HCT116 (cell line): ENCODE measurements around the gene ST7L. TPM values are rescaled to one million over a fixed set of nuclear protein-coding genes. Genes with fewer than 3 reads are reported as not detected.

ENCODE experiments used
- ATAC-seq: fragments of 200-7000 bp; cut with Tn5 transposase; 2 replicates; pipeline ENCODE4 v1.9.1; 2020; ENCODE audit warnings: mild to moderate bottlenecking, moderate library complexity
- BruUV-seq: library from RNA; stranded (reverse); fragments of 400-500 nt; replicated peaks from 2 replicates; lab custom pipeline; 2021; lab: Mats Ljungman, UMichigan
- CTCF ChIA-PET: fragments of 300-600 bp; sonication (Branson Sonifier 250); formaldehyde crosslinking; loops from one replicate; lab custom pipeline; 2021; ENCODE audit warnings: antibody characterized with exemption; lab: Charles Lee
- POLR2A ChIA-PET: fragments of 300-600, 350-600 bp; sonication (Branson Sonifier 250); formaldehyde crosslinking; loops from one replicate; lab custom pipeline; 2021; ENCODE audit warnings: antibody characterized with exemption; lab: Charles Lee
- RAD21 ChIA-PET, 2 experiments: fragments of 300-600 bp; sonication (Branson Sonifier 250); formaldehyde crosslinking; loops; one replicate each; lab custom pipeline; 2023; ENCODE audit warnings: low total read pairs in 2 of 2; ENCODE audit not compliant: uncharacterized antibody in 2 of 2, unreplicated experiment in 2 of 2, low non-redundant PET in 1 of 2; lab: Charles Lee
- DNase-seq: peaks from one replicate; pipeline ENCODE4 v3.0.0-alpha.2; 2010; ENCODE audit warnings: low read depth, low spot score
- H2AFZ ChIP-seq: fragments of 200-600 bp; shearing (Covaris generic), sonication (generic); 2 replicates; pipeline ENCODE4 v1.6.1; 2017; ENCODE audit warnings: low read depth, mixed run types, mixed read lengths, antibody characterized with exemption, low read length; ENCODE audit not compliant: poor library complexity, severe bottlenecking
- H3K27ac ChIP-seq: 2 replicates; pipeline ENCODE4 v1.5.1; 2012; ENCODE audit warnings: low read depth, low read length
- H3K27me3 ChIP-seq: fragments of 200-600 bp; sonication (generic); 2 replicates; pipeline ENCODE4 v1.6.1; 2016; ENCODE audit warnings: mixed run types, low read length, mixed read lengths; ENCODE audit not compliant: insufficient read depth
- H3K36me3 ChIP-seq, 2 experiments: fragments of 200-500 bp in 1 of 2; fragments of 200-600 bp in 1 of 2; sonication (Bioruptor generic) in 1 of 2; sonication (generic) in 1 of 2; 2 replicates each; pipeline versions ENCODE4 v1.5.1 to v1.6.1; 2014 to 2016; ENCODE audit warnings: low read length in 2 of 2, inconsistent platforms in 1 of 2, mixed read lengths in 1 of 2, mixed run types in 1 of 2; ENCODE audit not compliant: insufficient read depth in 2 of 2, control insufficient read depth in 1 of 2
- H3K4me1 ChIP-seq, 2 experiments: fragments of 200-600 bp in 1 of 2; sonication (generic) in 1 of 2; 2 replicates each; pipeline versions ENCODE4 v1.5.1 to v1.6.1; 2012 to 2017; ENCODE audit warnings: low read length in 2 of 2, inconsistent platforms in 1 of 2, mild to moderate bottlenecking in 1 of 2, mixed read lengths in 1 of 2, mixed run types in 1 of 2, moderate library complexity in 1 of 2; ENCODE audit not compliant: insufficient read depth in 2 of 2, control insufficient read depth in 1 of 2
- H3K4me2 ChIP-seq: fragments of 200-600 bp; sonication (generic); 2 replicates; pipeline ENCODE4 v1.6.1; 2017; ENCODE audit warnings: mixed run types, low read length, mixed read lengths
- H3K4me3 ChIP-seq, 2 experiments: fragments of 200-600 bp in 1 of 2; sonication (generic) in 1 of 2; replicated peaks in 1 of 2; 2 replicates each; pipeline ENCODE4 v1.5.1; 2011 to 2016; ENCODE audit warnings: low read length in 2 of 2, control low read depth in 1 of 2, low read depth in 1 of 2, mild to moderate bottlenecking in 1 of 2, mixed read lengths in 1 of 2, mixed run types in 1 of 2
- H3K79me2 ChIP-seq: fragments of 200-600 bp; sonication (generic); 2 replicates; pipeline ENCODE4 v1.6.1; 2017; ENCODE audit warnings: mild to moderate bottlenecking, mixed run types, low read length, moderate library complexity, mixed read lengths; ENCODE audit not compliant: insufficient read depth
- H3K9ac ChIP-seq: fragments of 200-600 bp; sonication (generic); 2 replicates; pipeline ENCODE4 v1.6.1; 2016; ENCODE audit warnings: low read length, mixed read lengths
- H3K9me2 ChIP-seq: fragments of 200-600 bp; sonication (generic), shearing (Covaris generic); 2 replicates; pipeline ENCODE4 v1.6.1; 2017; ENCODE audit warnings: mixed run types, mild to moderate bottlenecking, moderate library complexity; ENCODE audit not compliant: insufficient read depth
- H3K9me3 ChIP-seq, 2 experiments: fragments of 200-500 bp in 1 of 2; fragments of 200-600 bp in 1 of 2; sonication (Bioruptor generic) in 1 of 2; sonication (generic) in 1 of 2; 2 replicates each; pipeline ENCODE4 v1.6.1; 2014 to 2017; ENCODE audit warnings: low read length in 2 of 2, mixed read lengths in 2 of 2, inconsistent platforms in 1 of 2, low read depth in 1 of 2, mild to moderate bottlenecking in 1 of 2, mixed run types in 1 of 2, moderate library complexity in 1 of 2; ENCODE audit not compliant: control insufficient read depth in 1 of 2, insufficient read depth in 1 of 2
- H4K20me1 ChIP-seq: fragments of 200-600 bp; sonication (generic), shearing (Covaris generic); 2 replicates; pipeline ENCODE4 v1.6.1; 2017; ENCODE audit warnings: mixed run types, mild to moderate bottlenecking, moderate library complexity; ENCODE audit not compliant: insufficient read depth
- ATF3 ChIP-seq: IDR thresholded peaks from 2 replicates; pipeline ENCODE4 v1.6.1; 2012
- ELF1 ChIP-seq: IDR thresholded peaks from 2 replicates; pipeline ENCODE4 v1.6.1; 2012; ENCODE audit warnings: low read depth, borderline replicate concordance
- POLR2A ChIP-seq: IDR thresholded peaks from 2 replicates; pipeline ENCODE4 v1.7.0; 2011; ENCODE audit warnings: borderline replicate concordance; ENCODE audit not compliant: insufficient read depth, insufficient read length; ENCODE audit errors: extremely low read depth
- SRF ChIP-seq: IDR thresholded peaks from 2 replicates; pipeline ENCODE4 v1.6.1; 2012; ENCODE audit warnings: low read depth
- ZFX ChIP-seq: fragments of 450-650 bp; IDR thresholded peaks from 2 replicates; pipeline ENCODE4 v1.6.1; 2017
- intact Hi-C: fragments of 100-400 bp; cut with micrococcal nuclease; formaldehyde crosslinking; loops from 2 replicates; pipeline ENCODE4 v1.10.0; 2022
- total RNA-seq: library from RNA; stranded (reverse); gene quantifications from one replicate; pipeline ENCODE4 v1.2.1, GENCODE V29; 2021; ENCODE audit not compliant: unreplicated experiment
- TF ChIP-seq, protein P1 (sequence below), 3 experiments: fragments of 200-600 bp in 1 of 3; sonication (generic) in 1 of 3; IDR thresholded peaks in 2 of 3; conservative IDR thresholded peaks in 1 of 3; 2 replicates each; pipeline ENCODE4 v1.5.1; 2012 to 2017; ENCODE audit warnings: low read depth in 2 of 3, low read length in 2 of 3, antibody characterized with exemption in 1 of 3, borderline replicate concordance in 1 of 3, control low read depth in 1 of 3, mild to moderate bottlenecking in 1 of 3, mixed read lengths in 1 of 3, mixed run types in 1 of 3, moderate library complexity in 1 of 3; ENCODE audit not compliant: insufficient read depth in 1 of 3
- TF ChIP-seq, protein P2 (sequence below): IDR thresholded peaks from 2 replicates; pipeline ENCODE4 v1.6.1; 2012; ENCODE audit warnings: low read depth

Gene ST7L
- total RNA-seq, 1 experiment from 2014 or later: 19.9 TPM

DNA sequence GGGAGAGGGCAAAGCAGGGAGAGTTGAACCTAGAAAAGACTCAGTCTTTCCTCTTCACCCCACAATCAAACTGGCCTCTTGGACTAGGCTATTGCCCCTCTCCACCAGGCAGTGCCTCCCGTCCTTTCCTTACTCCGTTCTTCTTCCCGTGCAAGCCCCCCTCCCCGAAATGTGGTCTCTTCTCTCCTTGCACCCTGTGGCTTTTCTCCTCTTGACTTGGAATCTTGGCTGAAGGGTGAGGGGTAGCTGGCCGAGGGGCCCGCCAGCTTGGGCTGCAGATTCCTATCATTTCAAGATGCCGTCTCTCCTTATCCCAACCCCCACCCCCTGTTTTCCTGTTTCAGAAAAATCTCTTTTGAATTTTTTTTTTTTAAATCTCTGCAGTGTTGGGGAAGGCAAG is 108.6 kb downstream of the ST7L start:
- RAD21 ChIA-PET: no interaction called here
- Histone ChIP-seq H3K27ac (no peak overlapping the region), H3K9me2 (no peaks in the 10 kb centered on the region), H3K4me3 (no peak overlapping the region), H3K9ac (no peak overlapping the region), H3K79me2 (no peaks in the 10 kb centered on the region), H3K27me3 (no peaks in the 10 kb centered on the region), H4K20me1 (no peaks in the 10 kb centered on the region), H3K4me1 (peaks cover 9 to 18% of the 10 kb centered on the region in 2 experiments; a peak in 3 of 4 replicates), H3K4me2 (no peak overlapping the region), H3K9me3 (no peaks in the 10 kb centered on the region), H3K36me3 (no peaks in the 10 kb centered on the region), H2AFZ (no peak overlapping the region)
- intact Hi-C loops: no loop called here
- BruUV-seq: no TSS peak
- POLR2A ChIA-PET: no interaction called here
- CTCF ChIA-PET: no interaction called here
- DNase-seq (no peak), ATAC-seq (no peak)
- TF ChIP-seq, protein P1, sequence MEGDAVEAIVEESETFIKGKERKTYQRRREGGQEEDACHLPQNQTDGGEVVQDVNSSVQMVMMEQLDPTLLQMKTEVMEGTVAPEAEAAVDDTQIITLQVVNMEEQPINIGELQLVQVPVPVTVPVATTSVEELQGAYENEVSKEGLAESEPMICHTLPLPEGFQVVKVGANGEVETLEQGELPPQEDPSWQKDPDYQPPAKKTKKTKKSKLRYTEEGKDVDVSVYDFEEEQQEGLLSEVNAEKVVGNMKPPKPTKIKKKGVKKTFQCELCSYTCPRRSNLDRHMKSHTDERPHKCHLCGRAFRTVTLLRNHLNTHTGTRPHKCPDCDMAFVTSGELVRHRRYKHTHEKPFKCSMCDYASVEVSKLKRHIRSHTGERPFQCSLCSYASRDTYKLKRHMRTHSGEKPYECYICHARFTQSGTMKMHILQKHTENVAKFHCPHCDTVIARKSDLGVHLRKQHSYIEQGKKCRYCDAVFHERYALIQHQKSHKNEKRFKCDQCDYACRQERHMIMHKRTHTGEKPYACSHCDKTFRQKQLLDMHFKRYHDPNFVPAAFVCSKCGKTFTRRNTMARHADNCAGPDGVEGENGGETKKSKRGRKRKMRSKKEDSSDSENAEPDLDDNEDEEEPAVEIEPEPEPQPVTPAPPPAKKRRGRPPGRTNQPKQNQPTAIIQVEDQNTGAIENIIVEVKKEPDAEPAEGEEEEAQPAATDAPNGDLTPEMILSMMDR (IDR thresholded peaks at IDR 0.05 in 2 of 3, conservative IDR thresholded peaks at IDR 0.05 in 1 of 3; ENCODE audit: borderline replicate concordance in 1 of 3, insufficient read depth in 1 of 3, low read depth in 2 of 3, low read length in 2 of 3): no peak
- TF ChIP-seq, protein P2, sequence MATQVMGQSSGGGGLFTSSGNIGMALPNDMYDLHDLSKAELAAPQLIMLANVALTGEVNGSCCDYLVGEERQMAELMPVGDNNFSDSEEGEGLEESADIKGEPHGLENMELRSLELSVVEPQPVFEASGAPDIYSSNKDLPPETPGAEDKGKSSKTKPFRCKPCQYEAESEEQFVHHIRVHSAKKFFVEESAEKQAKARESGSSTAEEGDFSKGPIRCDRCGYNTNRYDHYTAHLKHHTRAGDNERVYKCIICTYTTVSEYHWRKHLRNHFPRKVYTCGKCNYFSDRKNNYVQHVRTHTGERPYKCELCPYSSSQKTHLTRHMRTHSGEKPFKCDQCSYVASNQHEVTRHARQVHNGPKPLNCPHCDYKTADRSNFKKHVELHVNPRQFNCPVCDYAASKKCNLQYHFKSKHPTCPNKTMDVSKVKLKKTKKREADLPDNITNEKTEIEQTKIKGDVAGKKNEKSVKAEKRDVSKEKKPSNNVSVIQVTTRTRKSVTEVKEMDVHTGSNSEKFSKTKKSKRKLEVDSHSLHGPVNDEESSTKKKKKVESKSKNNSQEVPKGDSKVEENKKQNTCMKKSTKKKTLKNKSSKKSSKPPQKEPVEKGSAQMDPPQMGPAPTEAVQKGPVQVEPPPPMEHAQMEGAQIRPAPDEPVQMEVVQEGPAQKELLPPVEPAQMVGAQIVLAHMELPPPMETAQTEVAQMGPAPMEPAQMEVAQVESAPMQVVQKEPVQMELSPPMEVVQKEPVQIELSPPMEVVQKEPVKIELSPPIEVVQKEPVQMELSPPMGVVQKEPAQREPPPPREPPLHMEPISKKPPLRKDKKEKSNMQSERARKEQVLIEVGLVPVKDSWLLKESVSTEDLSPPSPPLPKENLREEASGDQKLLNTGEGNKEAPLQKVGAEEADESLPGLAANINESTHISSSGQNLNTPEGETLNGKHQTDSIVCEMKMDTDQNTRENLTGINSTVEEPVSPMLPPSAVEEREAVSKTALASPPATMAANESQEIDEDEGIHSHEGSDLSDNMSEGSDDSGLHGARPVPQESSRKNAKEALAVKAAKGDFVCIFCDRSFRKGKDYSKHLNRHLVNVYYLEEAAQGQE: no peak
- no peak for TF ChIP-seq ZFX
- no peak for TF ChIP-seq POLR2A
- no peak for TF ChIP-seq ATF3
- no peak for TF ChIP-seq ELF1
- no peak for TF ChIP-seq SRF
